ENCODE results near the gene DNALI1.
"Not testable (repeated sequence)": the region's sequence is repeated elsewhere in the genome, so short reads cannot be mapped to it uniquely, and the experiment has no call there.

DNALI1 gene

DNA sequence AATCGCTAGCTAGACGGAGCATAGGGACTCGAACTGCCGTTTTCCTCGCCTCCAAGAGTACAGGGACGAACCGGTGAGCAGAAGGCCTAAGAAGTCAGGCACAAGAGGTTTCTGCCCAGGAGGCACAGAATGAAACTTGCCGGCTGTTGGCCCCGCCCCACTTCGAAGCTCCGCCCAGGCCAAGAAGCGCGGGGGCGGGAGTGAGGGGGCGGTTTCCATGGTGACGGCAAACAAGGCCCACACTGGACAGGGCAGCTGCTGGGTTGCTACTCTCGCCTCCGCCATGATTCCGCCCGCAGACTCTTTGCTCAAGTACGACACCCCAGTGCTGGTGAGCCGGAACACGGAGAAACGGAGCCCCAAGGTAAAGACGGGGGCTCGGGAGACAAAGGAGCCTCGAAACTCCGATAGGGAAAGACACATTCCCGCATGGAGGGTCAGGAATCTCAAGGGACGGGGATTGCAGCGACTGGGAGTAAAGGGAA is at the start of gene DNALI1:
Gene DNALI1 (plus strand): TSS at position 229 of the 485 bp plus-strand sequence. CDS start 55 bp downstream, at position 284.
- no peak for DNase-seq

DNA sequence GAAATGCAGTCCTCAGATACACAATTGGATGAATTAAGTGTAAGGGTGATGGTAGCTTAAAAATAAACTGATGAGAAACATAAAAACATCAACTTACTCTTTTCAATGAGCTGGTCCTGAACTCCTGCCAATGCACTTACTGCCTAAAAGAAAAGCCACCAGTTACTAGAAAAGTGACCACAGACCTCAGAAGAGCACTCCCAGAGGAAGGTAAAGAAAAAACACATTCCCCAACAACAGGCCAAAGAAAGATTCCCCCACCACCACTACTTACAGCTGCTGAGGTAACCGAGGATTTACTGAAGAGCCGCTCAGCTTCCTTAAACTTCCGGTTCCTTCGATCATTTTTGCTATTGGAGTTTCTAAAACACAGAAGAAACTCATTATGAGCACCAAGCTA is 47.6 kb upstream of the DNALI1 start:
- no peak for DNase-seq

DNA sequence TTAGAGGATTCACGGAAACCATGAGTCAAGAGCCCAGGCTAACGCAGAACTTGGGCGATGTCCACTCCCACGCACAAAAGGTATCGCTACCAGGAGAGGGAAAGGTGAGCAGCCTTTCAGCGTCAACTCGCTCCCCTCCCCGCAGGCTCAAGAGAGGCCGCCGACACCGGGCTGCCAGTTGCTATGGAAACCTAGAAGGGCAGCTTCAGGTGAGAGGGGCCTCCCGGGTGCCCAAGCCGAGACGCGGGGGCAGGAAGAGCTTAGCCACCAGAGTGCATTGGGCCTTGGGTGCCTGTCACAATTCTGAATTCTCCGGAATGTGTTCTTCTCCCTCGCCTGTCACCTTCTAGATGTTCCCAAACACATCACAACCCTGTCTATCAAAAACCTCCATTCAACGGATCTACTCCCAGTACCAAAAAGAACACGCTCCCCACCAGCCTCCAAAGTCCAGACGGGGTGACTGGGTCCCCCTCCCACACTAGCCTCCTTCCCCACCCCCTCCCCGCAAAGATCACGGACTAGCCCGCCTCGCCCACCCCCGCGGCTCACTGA is 42.9 kb upstream of the DNALI1 start:
- no peak for DNase-seq

DNA sequence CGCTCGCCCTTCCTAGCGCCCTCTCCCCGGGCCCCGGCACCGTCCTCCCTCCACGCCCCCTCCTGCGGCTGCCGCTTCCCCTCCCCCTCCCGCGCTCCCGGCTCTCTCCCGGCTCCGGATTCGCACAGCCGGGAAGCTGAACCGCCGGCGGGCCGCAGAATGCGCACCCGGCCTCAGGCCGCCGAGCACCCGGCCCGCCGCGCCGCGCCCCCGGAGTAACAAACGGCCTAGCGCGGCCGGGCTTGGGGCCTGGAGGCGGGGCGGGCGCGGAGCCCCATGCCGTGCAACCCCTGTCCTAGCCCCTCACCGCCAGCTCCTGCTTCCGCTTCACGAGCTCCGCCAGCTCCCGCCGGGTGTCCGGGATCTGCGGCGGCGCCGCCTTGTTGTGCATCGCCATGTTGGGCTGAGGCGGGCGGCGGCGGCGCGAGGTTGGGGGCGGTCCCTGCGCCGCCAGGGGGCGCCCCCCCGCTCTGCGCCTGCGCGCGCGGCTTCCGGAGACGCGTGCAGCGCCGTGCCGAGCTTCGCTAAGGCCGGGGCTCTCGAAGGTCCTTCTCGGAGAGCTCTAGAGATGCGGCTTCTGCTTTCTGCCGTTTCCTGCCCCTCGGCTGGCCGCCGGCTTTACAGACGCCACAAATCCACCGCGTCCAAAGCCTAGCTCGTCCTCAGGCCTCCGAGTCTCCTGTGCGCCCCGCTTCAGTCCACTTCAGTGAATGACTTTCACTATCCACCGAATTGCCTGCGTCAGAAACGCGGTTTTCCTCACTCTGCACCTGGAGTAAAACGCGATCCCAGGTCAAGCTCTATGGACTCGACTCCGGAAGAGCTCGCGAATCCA is 42.2 kb upstream of the DNALI1 start, which contains the start of gene MEAF6:
Gene MEAF6 (minus strand): TSS at position 417 of the 835 bp plus-strand sequence. CDS start 20 bp downstream, at position 397.
- peak; percentile 86 for DNase-seq

DNA sequence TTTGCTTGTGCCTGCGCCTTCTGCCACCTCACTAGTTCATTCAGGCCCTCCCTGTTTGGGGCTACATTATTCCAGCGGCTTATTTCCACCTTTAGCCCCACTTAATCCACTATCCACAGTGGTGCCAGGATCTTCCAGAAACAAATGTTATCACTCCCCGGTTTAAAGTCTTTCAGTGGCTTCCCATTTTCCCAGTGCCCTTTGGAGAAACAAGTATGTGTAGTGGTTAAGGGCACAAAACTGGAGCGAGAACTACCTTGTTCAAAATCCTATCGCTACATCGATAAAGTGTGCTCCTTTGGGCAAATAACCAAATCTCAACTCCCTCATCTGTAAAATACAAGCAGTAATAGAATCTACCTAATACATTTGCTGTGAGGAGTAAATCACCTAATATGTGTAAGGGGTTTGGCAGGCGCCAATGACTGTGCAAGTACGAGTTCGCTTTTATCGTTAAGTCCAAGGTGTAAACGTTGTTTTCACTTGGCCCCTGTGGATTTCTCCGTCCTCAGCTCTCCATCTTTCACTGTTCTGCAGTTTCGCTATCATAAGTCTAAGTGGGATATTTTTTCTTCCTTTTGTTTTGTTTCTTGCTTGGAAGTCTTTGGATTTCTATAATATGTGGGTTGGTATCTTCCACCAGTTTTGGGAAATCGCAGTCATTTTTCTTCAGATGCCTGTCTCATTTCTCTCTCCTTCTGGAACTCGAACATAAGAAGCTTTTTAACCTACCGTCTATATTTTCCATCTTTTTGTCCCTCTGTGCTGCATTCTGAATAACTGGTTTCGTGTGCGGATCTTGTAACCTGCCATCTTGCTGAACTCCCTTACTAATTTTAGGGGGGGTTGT is 41.3 kb upstream of the DNALI1 start:
- DNase-seq: no peak

DNA sequence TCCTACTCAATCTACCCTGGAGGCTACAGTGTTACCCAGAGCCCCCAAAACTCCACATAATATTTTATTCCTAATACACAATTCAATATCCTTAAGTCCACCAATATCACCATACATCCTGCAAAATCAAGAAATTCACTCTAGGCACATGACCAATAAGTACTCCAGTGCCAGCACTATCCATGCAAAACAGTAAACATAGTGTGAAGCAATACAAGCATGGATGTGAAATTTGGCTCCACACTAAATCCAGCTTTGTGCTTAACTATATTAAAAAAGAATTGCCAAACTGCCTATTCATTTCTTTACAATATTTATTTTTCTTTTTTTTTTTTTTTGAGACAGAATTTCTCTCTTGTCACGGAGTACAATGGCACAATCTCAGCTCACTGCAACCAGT is 39.2 kb upstream of the DNALI1 start:
- DNase-seq: no peak

DNA sequence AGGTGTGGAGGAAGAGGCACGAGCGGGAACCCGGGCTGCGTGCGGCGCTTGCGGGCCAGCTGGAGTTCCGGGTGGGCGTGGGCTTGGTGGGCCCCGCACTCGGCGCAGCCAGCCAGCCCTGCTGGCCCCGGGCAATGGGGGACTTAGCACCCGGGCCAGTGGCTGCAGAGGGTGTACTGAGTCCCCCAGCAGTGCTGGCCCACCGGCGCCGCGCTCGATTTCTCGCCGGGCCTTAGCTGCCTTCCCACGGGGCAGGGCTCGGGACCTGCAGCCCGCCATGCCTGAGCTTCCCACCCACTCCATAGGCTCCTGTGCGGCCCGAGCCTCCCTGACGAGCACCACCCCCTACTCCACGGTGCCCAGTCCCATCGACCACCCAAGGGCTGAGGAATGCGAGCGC is 38.5 kb upstream of the DNALI1 start:
- DNase-seq: not testable (repeated sequence)

DNA sequence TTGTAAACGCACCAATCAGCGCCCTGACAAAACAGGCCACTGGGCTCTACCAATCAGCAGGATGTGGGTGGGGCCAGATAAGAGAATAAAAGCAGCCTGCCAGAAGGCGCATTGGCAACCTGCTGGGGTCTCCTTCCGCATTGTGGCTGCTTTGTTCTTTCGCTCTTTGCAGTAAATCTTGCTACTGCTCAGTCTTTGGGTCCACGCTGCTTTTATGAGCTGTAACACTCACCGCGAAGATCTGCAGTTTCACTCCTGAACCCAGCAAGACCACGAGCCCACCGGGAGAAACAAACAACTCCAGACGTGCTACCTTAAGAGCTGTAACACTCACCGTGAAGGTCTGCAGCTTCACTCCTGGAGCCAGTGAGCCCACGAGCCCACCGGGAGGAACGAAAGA is 37.8 kb upstream of the DNALI1 start:
- DNase-seq: not testable (repeated sequence)

DNA sequence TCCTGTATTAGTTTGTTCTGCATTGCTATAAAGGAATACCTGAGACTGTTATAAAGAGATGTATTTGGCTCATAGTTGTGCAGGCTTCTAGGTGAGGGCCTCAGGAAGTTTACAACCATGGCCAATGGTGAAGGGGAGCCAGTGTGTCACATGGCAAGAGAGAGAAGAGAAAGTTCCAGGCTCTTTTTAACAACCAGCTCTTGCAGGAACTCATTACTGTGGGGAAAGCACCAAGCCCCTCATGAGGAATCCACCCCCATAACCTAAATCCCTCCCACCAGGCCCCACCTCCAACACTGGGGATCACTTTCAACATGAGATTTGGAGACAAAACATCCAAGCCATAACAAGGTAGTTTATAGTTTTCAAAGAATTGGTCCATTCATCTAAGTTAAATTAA is 37.1 kb upstream of the DNALI1 start:
- no peak for DNase-seq

DNA sequence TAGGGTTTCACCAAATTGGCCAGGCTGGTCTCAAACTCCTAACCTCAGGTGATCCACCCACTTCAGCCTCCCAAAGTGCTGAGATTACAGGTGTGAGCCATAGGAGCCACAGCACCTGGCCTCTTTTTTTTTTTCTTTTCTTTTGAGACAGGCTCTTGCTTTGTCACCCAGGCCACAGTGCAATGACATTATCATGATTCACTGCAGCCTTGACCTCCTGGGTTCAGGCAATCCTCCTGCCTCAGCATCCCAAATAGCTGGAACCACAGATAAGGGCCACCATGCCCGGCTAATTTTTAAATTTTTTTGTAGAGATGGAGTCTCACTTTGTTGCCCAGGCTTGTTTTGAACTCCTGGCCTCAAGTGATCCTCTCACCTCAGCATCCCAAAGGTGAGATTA is 26.9 kb upstream of the DNALI1 start:
- not testable (repeated sequence) for DNase-seq

DNA sequence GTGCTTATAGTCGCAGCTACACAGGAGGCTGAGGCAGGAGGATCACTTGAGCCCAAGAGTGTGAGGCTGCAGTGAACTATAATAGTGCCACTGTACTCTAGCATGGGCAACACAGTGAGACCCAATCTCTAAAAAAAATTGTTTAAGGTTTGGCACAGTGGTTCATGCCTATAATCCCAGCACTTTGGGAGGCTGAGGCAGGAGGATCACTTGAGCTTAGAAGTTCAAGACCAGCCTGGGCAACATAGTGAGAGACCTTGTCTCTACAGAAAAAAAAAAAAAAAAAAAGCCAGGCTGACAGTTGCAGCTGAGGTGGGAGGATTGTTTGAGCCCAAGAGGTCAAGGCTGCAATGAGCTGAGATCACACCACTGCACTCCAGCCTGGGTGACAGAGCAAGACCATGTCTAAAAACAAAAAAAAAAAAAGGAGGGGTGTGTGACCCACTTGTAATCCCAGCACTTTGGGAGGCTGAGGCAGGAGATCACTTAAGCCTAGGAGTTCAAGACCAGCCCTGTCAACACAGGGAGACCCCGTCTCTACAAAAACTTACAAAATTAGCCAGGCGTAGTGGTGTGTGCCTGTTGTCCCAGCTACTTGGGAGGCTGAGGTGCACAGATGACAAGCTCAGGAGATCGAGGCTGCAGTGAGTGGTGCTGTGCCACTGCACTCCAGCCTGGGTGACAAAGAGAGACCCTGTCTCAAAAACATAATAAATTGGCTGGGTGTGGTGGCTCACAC is 24.2 kb upstream of the DNALI1 start:
- DNase-seq: not testable (repeated sequence)

DNA sequence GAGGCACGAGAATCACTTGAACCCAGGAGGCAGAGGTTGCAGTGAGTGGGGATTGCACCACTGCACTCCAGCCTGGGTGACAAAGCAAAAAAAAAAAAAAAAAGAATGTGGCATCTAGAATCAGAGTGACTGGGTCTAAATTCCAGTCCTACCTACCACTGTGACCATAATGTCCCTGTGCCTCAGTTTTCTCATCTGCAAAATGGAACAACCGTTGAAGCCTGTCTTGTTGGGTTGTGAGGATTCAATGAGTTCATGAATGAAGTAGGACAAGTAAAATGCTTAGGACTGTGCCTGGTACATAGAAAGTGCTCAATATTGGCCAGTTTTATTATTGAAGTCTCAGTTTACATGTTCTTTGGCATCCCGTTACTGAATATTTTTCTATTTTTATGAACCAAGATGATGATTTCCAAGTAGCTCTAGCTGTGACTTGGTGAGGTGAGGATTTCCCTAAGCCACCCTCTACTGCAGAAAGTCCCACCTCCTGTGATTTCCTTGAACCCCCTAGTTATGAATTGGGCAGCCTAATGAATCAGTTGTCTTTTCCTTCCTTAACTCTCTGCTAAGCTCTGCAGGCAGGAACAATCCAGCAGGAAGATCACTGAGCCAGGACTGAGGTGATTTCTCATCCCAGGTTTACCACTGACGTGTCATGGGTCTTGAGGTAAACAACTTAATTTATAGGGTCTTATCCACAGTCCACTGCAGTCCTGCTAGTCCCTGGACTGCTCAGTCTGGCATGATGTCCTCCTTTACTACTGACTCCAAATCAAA is 23.2 kb upstream of the DNALI1 start:
- DNase-seq: no peak

DNA sequence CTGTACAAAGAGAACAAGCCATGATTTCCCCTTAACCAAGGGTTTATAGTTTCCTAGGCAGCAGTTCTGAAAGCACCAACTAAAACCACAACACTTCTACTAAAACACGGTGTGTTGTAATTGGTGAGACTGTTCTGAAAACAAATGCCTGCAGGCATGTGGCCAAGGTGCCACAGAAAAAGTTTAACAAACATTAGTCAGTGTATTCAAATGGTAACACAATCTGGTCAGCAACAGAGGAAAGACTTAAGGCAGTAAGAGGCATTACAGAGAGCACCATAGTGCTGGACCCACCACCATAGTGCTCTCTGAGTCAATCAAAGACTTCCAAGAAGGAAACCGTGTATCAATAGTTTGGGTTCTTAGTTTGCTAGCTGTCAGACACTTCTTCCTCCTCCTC is 19.4 kb upstream of the DNALI1 start:
- no peak for DNase-seq

DNA sequence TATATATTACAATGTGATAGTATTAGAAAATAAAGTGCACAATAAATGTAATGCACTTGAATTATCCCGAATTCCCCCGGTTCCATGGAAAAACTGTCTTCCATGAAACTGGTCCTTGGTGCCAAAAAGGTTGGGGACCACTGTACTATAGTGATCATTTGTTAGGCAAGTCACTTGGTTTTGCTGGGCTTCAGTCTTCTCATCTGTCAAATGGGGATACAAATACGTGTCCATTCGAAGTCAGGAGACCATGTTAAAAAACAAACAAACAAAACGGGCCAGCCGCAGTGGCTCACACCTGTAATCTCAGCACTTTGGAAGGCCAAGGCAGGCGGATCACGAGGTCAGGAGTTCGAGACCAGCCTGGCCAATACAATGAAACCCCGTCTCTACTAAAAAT is 17.6 kb upstream of the DNALI1 start:
- not testable (repeated sequence) for DNase-seq

DNA sequence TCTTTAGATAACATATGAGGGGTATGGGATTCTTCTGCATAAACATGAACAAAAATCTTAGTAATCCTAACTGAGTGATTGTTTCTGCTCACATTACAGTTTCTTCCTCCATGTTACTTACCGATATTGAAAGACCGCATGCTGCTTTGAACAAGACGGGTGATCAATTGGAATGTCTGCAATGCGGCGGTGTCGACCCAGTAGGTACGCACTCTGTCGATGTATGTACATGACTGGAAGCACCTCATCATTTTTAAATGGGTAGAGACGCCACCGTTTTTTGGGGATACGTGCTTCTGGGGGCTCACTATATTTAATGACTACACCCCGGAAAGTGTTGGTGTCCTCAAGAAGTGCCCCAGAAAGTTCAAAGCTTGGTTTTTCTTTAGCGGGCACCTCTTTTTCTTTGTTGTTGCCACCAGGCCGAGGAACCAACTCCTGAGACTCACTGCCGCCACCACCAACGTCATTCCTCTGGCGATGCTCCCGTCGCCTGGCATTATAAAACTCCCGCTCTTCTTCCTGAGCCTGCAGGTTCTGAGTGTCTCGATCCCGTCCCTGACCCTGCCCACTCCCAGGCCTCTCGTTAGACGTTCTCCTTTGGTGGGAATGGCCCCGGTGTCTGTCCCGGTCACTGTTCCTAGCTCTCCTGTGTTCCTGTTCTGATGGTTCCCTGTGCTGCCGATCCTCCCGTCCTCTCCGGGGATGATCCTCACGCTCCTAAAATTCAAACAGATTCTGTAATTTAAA is 16.5 kb upstream of the DNALI1 start:
- no peak for DNase-seq

DNA sequence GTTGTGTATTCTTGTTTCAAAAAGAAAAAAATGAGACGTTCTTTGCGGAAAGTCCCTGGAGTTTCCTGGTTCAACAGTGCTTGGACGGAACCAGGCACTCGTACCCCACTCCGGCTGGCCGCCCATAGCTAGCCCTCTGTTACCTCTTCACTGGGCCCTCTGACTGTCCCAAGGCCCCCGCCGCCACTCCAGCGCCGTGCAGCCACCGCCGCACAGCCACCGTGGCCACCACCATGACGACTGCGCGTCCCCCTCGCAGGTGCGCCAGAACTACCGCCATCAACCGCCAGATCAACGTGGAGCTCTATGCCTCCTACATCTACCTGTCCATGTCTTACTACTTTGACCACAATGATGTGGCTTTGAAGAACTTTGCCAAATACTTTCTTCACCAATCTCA is 12.2 kb upstream of the DNALI1 start:
- DNase-seq: no peak

DNA sequence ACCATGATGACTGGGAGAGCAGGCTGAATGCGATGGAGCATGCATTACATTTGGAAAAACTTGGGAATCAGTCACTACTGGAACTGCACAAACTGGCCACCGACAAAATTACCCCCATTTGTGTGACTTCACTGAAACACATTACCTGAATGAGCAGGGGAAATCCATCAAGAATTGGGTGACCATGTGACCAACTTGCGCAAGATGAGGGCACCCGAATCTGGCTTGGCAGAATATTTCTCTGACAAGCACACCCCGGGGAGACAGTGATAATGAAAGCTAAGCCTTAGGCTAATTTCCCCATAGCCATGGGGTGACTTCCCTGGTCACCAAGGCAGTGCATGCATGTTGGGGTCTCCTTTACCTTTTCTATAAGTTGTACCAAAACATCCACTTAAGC is 11.7 kb upstream of the DNALI1 start:
- no peak for DNase-seq

DNA sequence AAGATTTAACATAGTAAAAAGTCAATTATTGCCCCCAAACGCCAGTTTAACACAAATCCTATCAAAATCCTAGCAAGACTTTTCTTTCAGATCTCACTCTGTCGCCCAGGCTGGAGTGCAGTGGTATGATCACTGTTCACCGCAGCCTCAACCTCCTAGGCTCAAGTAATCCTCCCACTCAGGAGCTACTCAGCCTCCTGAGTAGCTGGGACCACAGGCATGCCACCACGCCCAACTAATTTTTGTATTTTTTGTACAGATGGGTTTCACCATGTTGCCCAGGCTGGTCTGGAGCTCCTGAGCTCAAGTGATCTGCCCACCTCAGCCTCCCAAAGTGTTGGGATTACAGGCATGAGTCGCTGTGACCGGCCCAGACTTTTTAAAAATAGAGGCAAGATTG is 7.4 kb upstream of the DNALI1 start:
- DNase-seq: no peak

DNA sequence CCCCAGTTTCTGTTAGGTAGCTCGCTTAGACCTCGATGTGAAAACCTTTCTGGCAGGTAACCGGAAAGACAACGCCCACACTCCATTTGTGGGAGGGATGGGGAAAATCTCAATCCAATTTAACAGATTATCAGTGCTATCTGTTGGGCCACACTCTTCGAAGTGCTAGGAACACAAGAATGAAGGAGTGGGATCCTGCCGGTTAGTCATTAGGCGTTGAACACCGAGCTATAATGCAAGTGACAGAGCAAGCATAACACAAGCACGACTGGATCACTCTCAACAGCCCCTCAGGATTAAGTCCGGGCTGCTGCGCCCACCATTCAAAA is 3.2 kb upstream of the DNALI1 start:
- DNase-seq: no peak

DNA sequence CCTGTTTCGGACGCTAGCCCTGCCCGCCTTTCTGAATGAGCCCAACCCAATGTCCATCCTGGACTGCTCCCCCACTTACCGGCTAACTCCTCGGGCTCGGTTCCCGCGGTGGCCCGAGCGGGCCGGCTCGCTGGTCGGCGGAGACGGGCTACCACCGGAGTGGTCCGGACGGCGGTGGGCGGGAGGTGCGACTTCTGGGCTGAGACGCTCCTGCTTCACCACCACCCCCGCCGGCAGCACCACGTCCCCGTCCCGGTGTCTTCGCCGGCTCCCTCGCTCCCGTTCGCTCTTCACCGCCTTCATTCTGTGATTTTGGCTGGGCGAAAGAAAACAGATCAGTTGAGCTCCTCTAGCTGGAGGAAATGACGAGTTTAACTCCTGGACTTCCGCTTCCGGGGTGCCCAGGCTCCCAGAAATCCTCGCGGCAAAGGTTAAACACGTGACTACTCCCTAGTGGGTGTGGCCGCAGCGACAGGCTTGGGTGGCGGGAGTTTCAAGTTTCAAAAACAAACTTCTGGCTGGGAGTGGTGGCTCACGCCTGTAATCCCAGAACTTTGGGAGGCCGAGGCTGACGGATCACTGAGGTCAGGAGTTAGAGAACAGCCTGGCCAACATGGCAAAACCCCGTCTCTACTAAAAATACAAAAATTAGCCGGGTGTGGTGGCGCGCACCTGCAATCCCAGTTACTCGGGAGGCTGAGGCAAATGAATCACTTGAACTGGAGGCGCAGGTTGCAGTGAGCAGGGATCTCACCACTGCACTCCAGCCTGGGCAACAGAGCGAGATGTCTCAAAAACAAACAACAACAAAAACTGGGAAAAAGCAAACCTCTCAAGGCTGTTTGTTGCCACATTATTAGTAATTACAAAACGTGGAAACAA is 2.6 kb upstream of the DNALI1 start, which contains the start of gene SNIP1:
Gene SNIP1 (minus strand): TSS at position 367 of the 882 bp plus-strand sequence. CDS start 64 bp downstream, at position 303.
- peak; percentile 73 for DNase-seq

Measured in GDM1 (cell line).